Endodermal cell (in vitro differentiated cells): Measurements from ENCODE around the gene MAPK8. TPM values are rescaled to one million over a fixed set of nuclear protein-coding genes. Genes with fewer than 3 reads are reported as not detected.
A peak's percentile ranks its signal among the peaks of the same experiment; 100 is the strongest.

ENCODE experiments used
- DNase-seq: peaks from one replicate; pipeline ENCODE4 v3.0.0-alpha.2; 2017
- H3K27ac ChIP-seq: 2 replicates; pipeline ENCODE4 v1.5.1; 2013; ENCODE audit warnings: mild to moderate bottlenecking, low read depth, low read length, moderate library complexity
- H3K27me3 ChIP-seq: 2 replicates; pipeline ENCODE4 v1.6.1; 2013; ENCODE audit warnings: mild to moderate bottlenecking, low read length, moderate library complexity; ENCODE audit not compliant: insufficient read depth, control insufficient read depth, poor library complexity, severe bottlenecking
- H3K36me3 ChIP-seq: 2 replicates; pipeline ENCODE4 v1.7.0; 2013; ENCODE audit warnings: mild to moderate bottlenecking, low read length, moderate library complexity; ENCODE audit not compliant: control insufficient read depth, insufficient read depth
- H3K4me1 ChIP-seq: one replicate; pipeline ENCODE4 v1.7.0; 2013; ENCODE audit warnings: low read length; ENCODE audit not compliant: control insufficient read depth, insufficient read depth
- H3K4me3 ChIP-seq: 2 replicates; pipeline ENCODE4 v1.5.1; 2013; ENCODE audit warnings: mild to moderate bottlenecking, low read length, moderate library complexity
- H3K9ac ChIP-seq: 2 replicates; pipeline ENCODE4 v1.6.1; 2013; ENCODE audit warnings: mild to moderate bottlenecking, low read length, moderate library complexity; ENCODE audit not compliant: poor library complexity, severe bottlenecking; ENCODE audit errors: extremely low read depth
- H3K9me3 ChIP-seq: 2 replicates; pipeline ENCODE4 v1.6.1; 2013; ENCODE audit warnings: mild to moderate bottlenecking, low read length, moderate library complexity; ENCODE audit not compliant: control insufficient read depth
- H3K27ac Mint-ChIP-seq: 2 replicates; pipeline ENCODE4 v1.8.0; 2020; ENCODE audit warnings: mixed read lengths
- H3K27me3 Mint-ChIP-seq: 2 replicates; pipeline ENCODE4 v1.8.0; 2021; ENCODE audit warnings: mild to moderate bottlenecking, mixed read lengths; ENCODE audit not compliant: insufficient read depth
- H3K36me3 Mint-ChIP-seq: 2 replicates; pipeline ENCODE4 v1.8.0; 2020; ENCODE audit warnings: low read depth, mixed read lengths
- H3K4me1 Mint-ChIP-seq: 2 replicates; pipeline ENCODE4 v1.8.0; 2020; ENCODE audit warnings: mixed read lengths
- H3K4me3 Mint-ChIP-seq: 2 replicates; pipeline ENCODE4 v1.8.0; 2020; ENCODE audit warnings: mild to moderate bottlenecking, moderate library complexity, mixed read lengths
- H3K9me3 Mint-ChIP-seq: 2 replicates; pipeline ENCODE4 v1.8.0; 2020; ENCODE audit warnings: mild to moderate bottlenecking, mixed read lengths
- CTCF ChIP-seq: fragments of 200-600 bp; sonication (generic); conservative IDR thresholded peaks from 2 replicates; pipeline ENCODE4 v1.5.0; 2021; ENCODE audit warnings: antibody characterized with exemption, mild to moderate bottlenecking
- WGBS, 2 experiments: methylation state at CpG; one replicate each; pipeline versions ENCODE4 v1.1.5 to v1.1.7; 2013; ENCODE audit warnings: missing lambda C conversion rate in 2 of 2, mixed read lengths in 1 of 2; ENCODE audit not compliant: insufficient coverage in 1 of 2, insufficient read length in 1 of 2; 5-methylcytosine and 5-hydroxymethylcytosine counted together
- total RNA-seq, 2 donors: library from RNA; stranded (reverse); fragmentation: NEBNext Ultra II Directional in 1 of 2; extraction: Animal tissue kit (Norgen Biotek cat#: 25700) in 1 of 2; gene quantifications; 2 replicates in 1 of 2; 3 replicates in 1 of 2; pipeline ENCODE4 v1.2.1, GENCODE V29; 2021

The MAPK8 gene
- total RNA-seq, 2 donors from 2014 or later = 84.2 to 146 TPM

DNA sequence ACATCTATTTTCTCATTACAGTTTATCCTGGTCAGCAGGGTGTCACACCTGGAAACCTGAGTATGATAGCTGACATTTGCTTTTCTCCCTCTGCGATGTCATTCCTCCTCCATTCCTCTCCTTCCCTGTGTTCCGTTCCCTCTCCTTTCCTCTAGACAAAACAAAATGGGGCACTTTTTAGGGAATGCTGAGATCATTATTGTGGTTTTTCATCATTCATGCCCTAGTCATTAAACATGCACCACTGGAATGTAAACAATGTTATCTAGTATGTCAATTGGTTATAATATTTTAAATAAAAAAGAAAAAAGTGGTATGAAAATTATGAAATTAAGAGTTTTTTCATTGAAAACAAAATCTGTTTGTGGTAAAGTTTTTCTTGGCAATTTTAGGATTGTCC, 132.6 kb downstream of the MAPK8 start:
- WGBS, 2 experiments = 83 to 84% methylated on average over 1 to 2 of the region's 2 CpGs
- peak overlapping the region; percentile 56 for H3K27ac Mint-ChIP-seq

DNA sequence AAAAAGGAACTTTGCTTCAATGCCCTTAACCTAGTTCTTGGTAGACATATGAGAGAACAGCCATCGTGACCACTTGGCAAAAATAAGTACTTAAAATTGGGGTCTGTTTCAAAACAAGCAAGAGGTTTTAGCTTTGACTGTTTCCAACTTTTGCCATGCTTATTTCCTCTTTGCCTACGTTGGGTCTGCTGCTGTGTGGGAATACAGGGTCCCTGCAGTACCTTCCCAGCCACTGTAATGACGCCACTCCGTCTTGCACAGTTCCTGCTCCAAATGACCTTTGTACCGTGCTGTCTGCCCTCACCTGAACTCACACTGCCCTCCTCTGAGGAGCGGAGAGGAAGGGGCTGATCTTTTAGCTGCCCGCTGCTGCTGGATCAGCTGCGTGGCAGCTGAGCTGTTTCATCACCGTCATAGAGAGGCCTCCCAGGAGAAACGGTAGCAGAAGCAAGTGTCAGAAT, 133.1 kb downstream of the MAPK8 start:
- H3K27ac ChIP-seq = no peak overlapping the region
- WGBS, 2 experiments = 85 to 92% methylated on average over 8 to 10 of the region's 10 CpGs

More for the DNA sequence above, 132.6 kb downstream of the MAPK8 start:
- Histone ChIP-seq H3K4me3 (no peak overlapping the region), H3K36me3 (peaks cover 16% of the 10 kb centered on the region), H3K27me3 (no peaks in the 10 kb centered on the region), H3K4me1 (peaks cover 10% of the 10 kb centered on the region), H3K9ac (no peak overlapping the region), H3K27ac (no peak overlapping the region), H3K9me3 (no peaks in the 10 kb centered on the region)
- H3K4me3 Mint-ChIP-seq = no peak overlapping the region
- DNase-seq = no peak
- TF ChIP-seq CTCF = no peak
- H3K27me3 Mint-ChIP-seq = peaks cover 15% of the 10 kb centered on the region
- H3K36me3 Mint-ChIP-seq = peaks cover 25% of the 10 kb centered on the region
- peaks cover 30% of the 10 kb centered on the region for H3K4me1 Mint-ChIP-seq
- H3K9me3 Mint-ChIP-seq = no peaks in the 10 kb centered on the region

GRCh38 chr10:48440771-48441170, 134.3 kb downstream of the MAPK8 start:
- Histone ChIP-seq H3K4me1 (peaks cover 25% of the 10 kb centered on the region), H3K27me3 (peaks cover under 1% of the 10 kb centered on the region), H3K9ac (no peak overlapping the region), H3K36me3 (peaks cover 12% of the 10 kb centered on the region), H3K4me3 (no peak overlapping the region), H3K9me3 (no peaks in the 10 kb centered on the region), H3K27ac (no peak overlapping the region)
- Mint-ChIP-seq H3K27ac (no peak overlapping the region), H3K27me3 (peaks cover 15% of the 10 kb centered on the region), H3K36me3 (peaks cover 15% of the 10 kb centered on the region), H3K4me1 (peaks cover 46% of the 10 kb centered on the region), H3K4me3 (no peak overlapping the region), H3K9me3 (no peaks in the 10 kb centered on the region)
- TF ChIP-seq CTCF = no peak
- 92 to 97% methylated on average over 3 to 4 of the region's 4 CpGs for WGBS, 2 experiments
- DNase-seq = no peak

More for the DNA sequence above, 133.1 kb downstream of the MAPK8 start:
- no peaks in the 10 kb centered on the region for H3K9me3 ChIP-seq
- Mint-ChIP-seq H3K4me1 (peaks cover 36% of the 10 kb centered on the region), H3K4me3 (no peak overlapping the region), H3K9me3 (no peaks in the 10 kb centered on the region), H3K27me3 (peaks cover 15% of the 10 kb centered on the region), H3K27ac (no peak overlapping the region), H3K36me3 (peaks cover 20% of the 10 kb centered on the region)
- no peak overlapping the region for H3K9ac ChIP-seq
- no peak for TF ChIP-seq CTCF
- peak; percentile 50 for DNase-seq
- no peaks in the 10 kb centered on the region for H3K27me3 ChIP-seq
- no peak overlapping the region for H3K4me3 ChIP-seq
- peaks cover 14% of the 10 kb centered on the region for H3K4me1 ChIP-seq
- H3K36me3 ChIP-seq = peaks cover 16% of the 10 kb centered on the region
